Right lobe of liver (tissue), 4 donors: ENCODE measurements around the gene TNIP1.

Experiments
- POLR2A ChIP-seq: fragments of 450-650 bp; IDR thresholded peaks from one replicate; pipeline ENCODE4 v1.6.1; 2017; ENCODE audit warnings: antibody characterized with exemption, mild to moderate bottlenecking
- TF ChIP-seq, protein P1 (sequence below), 4 donors: fragments of 200-600 bp in 3 of 4; fragments of 450-650 bp in 1 of 4; IDR thresholded peaks; one replicate each; pipeline versions ENCODE4 v1.5.1 to v1.8.0; 2016 to 2022; ENCODE audit warnings: antibody characterized with exemption in 4 of 4, mild to moderate bottlenecking in 2 of 4
- donor health status: DM: no; HTN: no; CAD: no.
- donor health status: DM: no; HTN: no; CAD: no.
- donor health status: DM: no; HTN: yes; CAD: no.

DNA sequence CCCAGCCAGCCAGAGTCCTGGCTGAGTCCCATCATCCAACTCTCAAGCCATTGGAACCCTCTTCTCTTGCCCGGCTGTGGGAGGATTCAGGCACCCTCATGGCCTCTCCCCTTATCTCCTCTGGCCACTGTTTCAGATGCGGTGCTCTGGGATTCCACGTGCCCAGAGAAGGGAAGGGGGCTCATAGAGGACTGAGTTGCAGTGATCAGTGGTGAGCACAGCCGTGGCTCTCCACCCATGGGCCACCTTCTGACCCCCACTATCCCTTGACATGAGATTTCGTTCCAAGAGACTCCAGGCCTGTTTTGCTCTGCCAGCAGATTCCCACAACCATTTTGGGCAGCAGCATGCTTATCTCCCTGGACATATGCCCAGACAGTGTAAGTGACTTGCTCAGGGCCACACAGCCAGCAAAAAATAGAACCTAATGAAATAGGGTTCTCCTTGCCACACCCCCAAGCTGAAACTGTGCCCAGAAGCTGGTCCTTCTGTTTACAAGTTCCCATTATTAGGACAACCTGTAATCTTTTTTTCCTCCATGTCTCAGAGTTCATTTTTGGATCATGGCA, 57.7 kb downstream of the TNIP1 start:
- no peak for TF ChIP-seq POLR2A
- TF ChIP-seq, protein P1, sequence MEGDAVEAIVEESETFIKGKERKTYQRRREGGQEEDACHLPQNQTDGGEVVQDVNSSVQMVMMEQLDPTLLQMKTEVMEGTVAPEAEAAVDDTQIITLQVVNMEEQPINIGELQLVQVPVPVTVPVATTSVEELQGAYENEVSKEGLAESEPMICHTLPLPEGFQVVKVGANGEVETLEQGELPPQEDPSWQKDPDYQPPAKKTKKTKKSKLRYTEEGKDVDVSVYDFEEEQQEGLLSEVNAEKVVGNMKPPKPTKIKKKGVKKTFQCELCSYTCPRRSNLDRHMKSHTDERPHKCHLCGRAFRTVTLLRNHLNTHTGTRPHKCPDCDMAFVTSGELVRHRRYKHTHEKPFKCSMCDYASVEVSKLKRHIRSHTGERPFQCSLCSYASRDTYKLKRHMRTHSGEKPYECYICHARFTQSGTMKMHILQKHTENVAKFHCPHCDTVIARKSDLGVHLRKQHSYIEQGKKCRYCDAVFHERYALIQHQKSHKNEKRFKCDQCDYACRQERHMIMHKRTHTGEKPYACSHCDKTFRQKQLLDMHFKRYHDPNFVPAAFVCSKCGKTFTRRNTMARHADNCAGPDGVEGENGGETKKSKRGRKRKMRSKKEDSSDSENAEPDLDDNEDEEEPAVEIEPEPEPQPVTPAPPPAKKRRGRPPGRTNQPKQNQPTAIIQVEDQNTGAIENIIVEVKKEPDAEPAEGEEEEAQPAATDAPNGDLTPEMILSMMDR (IDR thresholded peaks at IDR 0.05) = no peak
